ENCODE results near the gene PPM1L. TPM values are rescaled to one million over a fixed set of nuclear protein-coding genes. Genes with fewer than 3 reads are reported as not detected.
"Not testable (repeated sequence)": the region's sequence is repeated elsewhere in the genome, so short reads cannot be mapped to it uniquely, and the experiment has no call there.

Gene PPM1L
- total RNA-seq, 4 donors from 2014 or later: 31.5 to 40.2 (median 34.0) TPM

GRCh38 chr3:160982491-160982890, 226.5 kb downstream of the PPM1L start:
- DNase-seq (ENCODE audit: low spot score in 2 of 2): no peak
- WGBS: 43% methylated on average over 1 of the region's 1 CpG
- TF ChIP-seq CTCF (IDR thresholded peaks at IDR 0.05) (no peak), EP300 (IDR thresholded peaks at IDR 0.05) (no peak), POLR2A (IDR thresholded peaks at IDR 0.05) (no peak), POLR2AphosphoS5 (IDR thresholded peaks at IDR 0.05) (no peak)
- H3K9me3 ChIP-seq: no peaks in the 10 kb centered on the region
- no peaks in the 10 kb centered on the region for H3K4me1 ChIP-seq
- no peaks in the 10 kb centered on the region for H3K36me3 ChIP-seq
- H3K27me3 ChIP-seq: no peaks in the 10 kb centered on the region
- H3K27ac ChIP-seq: no peak overlapping the region
- H3K4me3 ChIP-seq: no peak overlapping the region

DNA sequence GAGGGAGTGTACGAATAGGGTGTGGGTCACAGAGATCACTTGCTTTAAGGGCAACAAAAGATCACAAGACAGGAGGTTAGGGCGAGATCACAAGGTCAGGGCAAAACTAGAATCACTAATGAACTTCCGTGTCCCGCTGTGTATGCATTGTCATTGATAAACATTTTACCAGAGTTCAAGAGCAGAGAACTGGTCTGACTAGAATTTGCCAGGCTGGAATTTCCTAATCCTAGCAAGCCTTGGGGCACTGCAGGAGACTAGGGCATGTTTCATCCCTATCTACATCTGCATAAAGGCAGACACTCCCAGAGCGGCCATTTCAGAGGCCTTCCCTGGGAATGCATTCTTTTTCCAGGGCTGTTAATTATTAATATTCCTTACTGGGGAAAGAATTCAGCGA, 227.9 kb downstream of the PPM1L start:
- WGBS: 69% methylated on average over 6 of the region's 6 CpGs
- H3K9me3 ChIP-seq: not testable (repeated sequence)

DNA sequence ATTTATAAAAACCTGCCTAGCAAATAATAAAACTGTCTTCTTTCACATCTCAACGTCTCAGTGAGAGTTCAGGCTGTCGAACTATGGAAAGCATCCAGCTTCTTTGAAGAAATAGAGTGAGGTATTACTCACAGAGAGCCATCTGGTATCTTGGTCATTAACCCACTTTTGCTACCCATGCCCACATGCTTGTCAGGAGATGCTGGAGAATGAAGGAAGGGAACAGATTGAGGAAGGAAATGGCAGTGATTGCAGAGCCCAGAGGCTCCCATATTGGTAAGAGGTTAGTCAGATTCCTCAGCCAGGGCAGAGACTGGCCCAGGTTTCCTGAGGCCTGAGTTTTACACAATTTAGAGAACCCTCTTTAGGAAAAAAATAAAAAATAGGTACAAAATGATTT, 230.0 kb downstream of the PPM1L start:
- H3K4me3 ChIP-seq: no peak overlapping the region
- no peak overlapping the region for H3K27ac ChIP-seq
- no peaks in the 10 kb centered on the region for H3K27me3 ChIP-seq
- 38% methylated on average over 2 of the region's 2 CpGs for WGBS
- no peak for DNase-seq (ENCODE audit: low spot score in 2 of 2)
- TF ChIP-seq EP300 (IDR thresholded peaks at IDR 0.05): no peak
- TF ChIP-seq CTCF (IDR thresholded peaks at IDR 0.05): no peak
- TF ChIP-seq POLR2AphosphoS5 (IDR thresholded peaks at IDR 0.05): no peak
- no peak for TF ChIP-seq POLR2A (IDR thresholded peaks at IDR 0.05)
- no peaks in the 10 kb centered on the region for H3K36me3 ChIP-seq
- H3K4me1 ChIP-seq: no peaks in the 10 kb centered on the region
- no peaks in the 10 kb centered on the region for H3K9me3 ChIP-seq

More for the DNA sequence above, 227.9 kb downstream of the PPM1L start:
- H3K27me3 ChIP-seq; H3K27ac ChIP-seq; H3K36me3 ChIP-seq; H3K4me3 ChIP-seq; DNase-seq (ENCODE audit: low spot score in 2 of 2); H3K4me1 ChIP-seq: not testable (repeated sequence)

DNA sequence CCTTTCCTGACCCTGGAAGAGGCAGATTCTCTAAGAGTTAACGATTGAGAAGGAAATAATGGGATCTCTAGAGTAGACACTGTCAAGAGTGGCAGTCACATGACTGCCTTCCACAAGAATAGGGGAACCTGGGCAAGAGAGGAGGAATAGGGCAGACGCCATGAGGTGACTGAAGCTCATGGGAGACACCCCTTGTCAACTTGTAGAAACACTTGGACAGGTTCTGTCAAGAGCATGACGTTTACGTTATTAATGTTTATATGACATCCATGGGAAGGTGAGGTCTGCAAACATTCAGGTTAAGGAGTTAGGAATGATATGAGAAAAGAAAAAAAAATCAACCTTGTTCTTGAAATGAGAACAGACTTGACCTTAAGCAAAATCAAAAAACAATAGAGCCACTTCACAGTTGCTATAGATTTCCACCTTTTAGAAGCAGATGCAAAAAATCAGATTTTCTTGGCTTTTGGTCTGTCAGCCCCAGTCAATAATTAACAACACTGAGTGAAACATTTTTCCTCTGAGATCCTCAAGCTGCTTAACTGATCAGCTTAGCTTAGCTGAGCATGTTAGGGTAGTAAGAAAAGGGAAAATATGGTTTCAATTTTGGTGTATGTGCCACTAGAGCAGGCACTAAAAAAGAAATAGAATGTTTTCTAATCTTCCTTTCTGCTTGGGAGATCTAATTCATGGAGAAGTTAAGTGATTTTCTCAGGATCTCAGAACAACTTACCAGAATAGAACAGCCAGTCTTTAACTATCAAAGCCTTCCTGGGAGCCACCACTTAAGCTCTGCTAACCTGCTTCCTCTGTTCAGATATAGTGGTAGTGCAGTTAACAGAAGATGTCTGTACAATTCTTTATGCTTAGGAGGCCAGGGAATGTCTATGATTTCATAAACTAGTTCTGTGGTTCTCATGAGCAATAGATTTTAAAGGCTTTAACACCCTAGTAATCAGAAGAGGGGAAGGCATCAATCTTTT, 232.2 kb downstream of the PPM1L start:
- TF ChIP-seq EP300 (IDR thresholded peaks at IDR 0.05): no peak
- TF ChIP-seq POLR2A (IDR thresholded peaks at IDR 0.05): no peak
- Histone ChIP-seq H3K36me3 (no peaks in the 10 kb centered on the region), H3K27ac (no peak overlapping the region), H3K4me1 (no peaks in the 10 kb centered on the region), H3K4me3 (no peak overlapping the region), H3K27me3 (no peaks in the 10 kb centered on the region), H3K9me3 (no peaks in the 10 kb centered on the region)
- WGBS: 84% methylated on average over 4 of the region's 4 CpGs
- DNase-seq (ENCODE audit: low spot score in 2 of 2): no peak

GRCh38 chr3:160990446-160990845, 234.4 kb downstream of the PPM1L start:
- Histone ChIP-seq H3K27ac (no peak overlapping the region), H3K36me3 (no peaks in the 10 kb centered on the region), H3K27me3 (no peaks in the 10 kb centered on the region), H3K4me1 (no peaks in the 10 kb centered on the region), H3K9me3 (no peaks in the 10 kb centered on the region), H3K4me3 (no peak overlapping the region)
- WGBS: 89% methylated on average over 2 of the region's 2 CpGs
- no peak for TF ChIP-seq EP300 (IDR thresholded peaks at IDR 0.05)
- TF ChIP-seq CTCF (IDR thresholded peaks at IDR 0.05): no peak
- no peak for TF ChIP-seq POLR2A (IDR thresholded peaks at IDR 0.05)
- TF ChIP-seq POLR2AphosphoS5 (IDR thresholded peaks at IDR 0.05): no peak
- DNase-seq (ENCODE audit: low spot score in 2 of 2): no peak

DNA sequence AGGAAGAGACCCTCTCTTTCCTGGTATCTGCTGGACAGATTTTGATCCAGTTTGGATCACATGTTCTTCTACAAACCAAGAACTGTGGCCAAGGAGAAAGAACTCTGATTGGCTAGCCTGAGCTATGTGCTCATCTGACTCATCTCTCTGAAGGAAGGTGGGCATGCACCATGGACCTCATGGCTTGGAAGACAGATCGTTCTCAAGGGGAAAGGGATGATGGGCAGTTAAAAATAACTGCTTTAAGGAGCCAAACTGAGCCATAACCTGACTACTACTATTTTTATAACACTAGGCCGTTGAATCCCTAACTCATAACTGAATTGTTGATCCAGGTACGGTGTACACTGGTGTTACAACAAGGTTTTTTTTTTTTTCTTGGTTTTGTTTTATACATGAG, 236.7 kb downstream of the PPM1L start:
- no peaks in the 10 kb centered on the region for H3K36me3 ChIP-seq
- H3K9me3 ChIP-seq: no peaks in the 10 kb centered on the region
- TF ChIP-seq POLR2A (IDR thresholded peaks at IDR 0.05) (no peak), CTCF (IDR thresholded peaks at IDR 0.05) (no peak), EP300 (IDR thresholded peaks at IDR 0.05) (no peak), POLR2AphosphoS5 (IDR thresholded peaks at IDR 0.05) (no peak)
- H3K27me3 ChIP-seq: no peaks in the 10 kb centered on the region
- no peak overlapping the region for H3K27ac ChIP-seq
- no peak for DNase-seq (ENCODE audit: low spot score in 2 of 2)
- no peak overlapping the region for H3K4me3 ChIP-seq
- WGBS: 65% methylated on average over 3 of the region's 3 CpGs
- no peaks in the 10 kb centered on the region for H3K4me1 ChIP-seq

Data from suprapubic skin (tissue), 4 donors.